ENCODE measurements around the gene NCLN. TPM values are rescaled to one million over a fixed set of nuclear protein-coding genes. Genes with fewer than 3 reads are reported as not detected.

NCLN gene
- total and polyA plus RNA-seq, 9 donors: 5.3 to 43.6 (median 22.1) TPM

GRCh38 chr19:3229346-3229743 is 43.6 kb downstream of the NCLN start:
- Histone ChIP-seq H3K9me3 (no peaks in the 10 kb centered on the region), H3K36me3 (no peaks in the 10 kb centered on the region), H3K4me1 (ENCODE audit: insufficient read depth) (no peaks in the 10 kb centered on the region), H3K4me3 (no peak overlapping the region), H3K27me3 (no peaks in the 10 kb centered on the region), H3K27ac (no peak overlapping the region)
- 31 to 39% (median 39%) methylated on average over 9 of the region's 9 CpGs for whole genome bisulfite sequencing, 3 donors
- DNase-seq: no peak
- intact Hi-C loops (cut with DNase I): no loop called here
- no peak for TF ChIP-seq POLR2A (IDR thresholded peaks at IDR 0.05)
- no peak for TF ChIP-seq EP300 (IDR thresholded peaks at IDR 0.05)
- TF ChIP-seq CTCF (IDR thresholded peaks at IDR 0.05): no peak

GRCh38 chr19:3229888-3230496 is 44.3 kb downstream of the NCLN start:
- TF ChIP-seq POLR2A (IDR thresholded peaks at IDR 0.05) (no peak), CTCF (IDR thresholded peaks at IDR 0.05) (no peak), EP300 (IDR thresholded peaks at IDR 0.05) (no peak)
- Histone ChIP-seq H3K4me1 (ENCODE audit: insufficient read depth) (no peaks in the 10 kb centered on the region), H3K27ac (no peak overlapping the region), H3K9me3 (no peaks in the 10 kb centered on the region), H3K4me3 (no peak overlapping the region), H3K27me3 (no peaks in the 10 kb centered on the region), H3K36me3 (no peaks in the 10 kb centered on the region)
- 77 to 83% (median 79%) methylated on average over 4 of the region's 4 CpGs for WGBS, 3 donors
- DNase-seq: no peak
- intact Hi-C loops (cut with DNase I): no loop called here

GRCh38 chr19:3231288-3231687 is 45.6 kb downstream of the NCLN start:
- no peak for TF ChIP-seq EP300 (IDR thresholded peaks at IDR 0.05)
- no peak for TF ChIP-seq CTCF (IDR thresholded peaks at IDR 0.05)
- TF ChIP-seq POLR2A (IDR thresholded peaks at IDR 0.05): no peak
- intact Hi-C loops (cut with DNase I): no loop called here
- Histone ChIP-seq H3K36me3 (no peaks in the 10 kb centered on the region), H3K27ac (no peak overlapping the region), H3K4me1 (ENCODE audit: insufficient read depth) (no peaks in the 10 kb centered on the region), H3K27me3 (no peaks in the 10 kb centered on the region), H3K9me3 (no peaks in the 10 kb centered on the region), H3K4me3 (no peak overlapping the region)
- DNase-seq: no peak
- 75 to 96% (median 90%) methylated on average over 1 of the region's 1 CpG for WGBS, 3 donors

- intact Hi-C loops (cut with DNase I): no loop called here
- Histone ChIP-seq H3K4me1 (ENCODE audit: insufficient read depth) (no peaks in the 10 kb centered on the region), H3K9me3 (no peaks in the 10 kb centered on the region), H3K36me3 (no peaks in the 10 kb centered on the region), H3K27ac (no peak overlapping the region), H3K4me3 (no peak overlapping the region), H3K27me3 (no peaks in the 10 kb centered on the region)
- no peak for DNase-seq
- WGBS, 3 donors: 64 to 79% (median 71%) methylated on average over 4 of the region's 4 CpGs
- TF ChIP-seq EP300 (IDR thresholded peaks at IDR 0.05) (no peak), CTCF (IDR thresholded peaks at IDR 0.05) (no peak), POLR2A (IDR thresholded peaks at IDR 0.05) (no peak)
Observed at GRCh38 chr19:3233116-3233515, 47.4 kb downstream of the NCLN start.
